Measurements from ENCODE around the gene MAPK11.

- TF ChIP-seq CTCF (IDR thresholded peaks at IDR 0.05) (no peak), POLR2A (IDR thresholded peaks at IDR 0.05) (no peak), EP300 (IDR thresholded peaks at IDR 0.05) (no peak), POLR2AphosphoS5 (IDR thresholded peaks at IDR 0.05) (no peak)
Observed at GRCh38 chr22:50281384-50281760, 11.2 kb upstream of the MAPK11 start.

Measured in sigmoid colon (tissue), 4 donors.